Thyroid gland (tissue), 4 donors: ENCODE results near the gene HS6ST3.

Source experiments
- CTCF ChIP-seq, 6 experiments: fragments of 200-600 bp in 3 of 6; fragments of 450-650 bp in 3 of 6; sonication (generic) in 3 of 6; IDR thresholded peaks; one replicate each; pipeline ENCODE4 v1.5.1; 2016 to 2019; ENCODE audit warnings: antibody characterized with exemption in 6 of 6, mild to moderate bottlenecking in 2 of 6, inconsistent platforms in 1 of 6, moderate library complexity in 1 of 6
- POLR2A ChIP-seq, 2 donors: fragments of 450-650 bp; IDR thresholded peaks; one replicate each; pipeline ENCODE4 v1.6.1; 2017; ENCODE audit warnings: antibody characterized with exemption in 2 of 2, mild to moderate bottlenecking in 2 of 2, moderate library complexity in 1 of 2

GRCh38 chr13:96379967-96380366 lies 290.1 kb downstream of the HS6ST3 start:
- TF ChIP-seq POLR2A (IDR thresholded peaks at IDR 0.05) (no peak), CTCF (IDR thresholded peaks at IDR 0.05) (no peak)
